ENCODE measurements around the gene GNL3. TPM values are rescaled to one million over a fixed set of nuclear protein-coding genes. Genes with fewer than 3 reads are reported as not detected.

GNL3 gene
- polyA plus RNA-seq, 3 donors from 2014 or later: 27.4 to 43.3 (median 28.0) TPM

DNA sequence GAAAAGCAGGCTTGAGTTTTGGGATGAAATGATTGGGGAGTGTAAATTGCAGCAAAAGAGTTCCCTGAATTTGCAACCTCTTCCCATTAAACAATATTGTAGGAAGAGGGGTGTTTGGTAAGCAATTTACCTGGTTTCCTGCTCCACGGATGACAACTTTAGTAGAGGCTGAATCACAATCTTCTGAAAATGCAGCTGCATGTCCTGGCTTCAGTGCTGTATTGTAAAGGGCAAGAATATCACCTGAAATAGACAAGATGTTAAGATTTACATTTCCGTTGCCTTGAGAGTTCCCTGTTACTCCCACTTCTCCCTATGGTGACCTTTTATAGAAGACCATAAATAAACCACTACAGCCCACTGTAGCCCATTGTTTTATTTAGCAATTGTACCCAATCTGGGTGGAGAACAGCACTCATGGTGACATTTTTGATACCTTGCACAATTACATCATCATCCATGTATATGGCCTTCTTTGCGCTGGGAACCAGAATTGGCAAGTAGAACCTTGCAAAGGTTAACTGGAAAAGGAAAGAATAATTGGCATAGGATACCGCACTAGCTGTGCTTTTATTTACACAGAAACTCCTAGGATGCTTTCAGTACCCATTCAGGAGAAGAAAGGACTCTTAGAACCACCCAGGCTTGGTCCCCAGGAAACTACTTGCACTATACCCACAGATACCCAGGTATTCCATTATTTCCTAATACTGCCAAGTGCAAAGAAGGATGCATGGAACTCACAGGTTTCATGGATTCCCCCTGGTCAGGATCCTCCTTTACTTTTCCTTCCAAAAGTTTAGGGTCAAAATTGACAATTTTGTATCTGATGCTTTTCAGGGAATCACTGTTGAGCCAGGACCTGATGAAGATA, 10.2 kb downstream of the GNL3 start:
- peaks cover 12 to 48% (median 36%) of the 10 kb centered on the region in 3 donors for H3K36me3 Mint-ChIP-seq
- H3K9me3 Mint-ChIP-seq: no peaks in the 10 kb centered on the region
- H3K4me1 Mint-ChIP-seq: peaks cover 24 to 30% of the 10 kb centered on the region in 2 donors
- H3K27ac Mint-ChIP-seq: peak overlapping the region in 4 of 6 donors; percentile 27 to 93 (median 48)
- no peak for DNase-seq
- H3K4me3 Mint-ChIP-seq: no peak overlapping the region
- no peaks in the 10 kb centered on the region for H3K27me3 Mint-ChIP-seq (ENCODE audit: low read depth in 3 of 3)

DNA sequence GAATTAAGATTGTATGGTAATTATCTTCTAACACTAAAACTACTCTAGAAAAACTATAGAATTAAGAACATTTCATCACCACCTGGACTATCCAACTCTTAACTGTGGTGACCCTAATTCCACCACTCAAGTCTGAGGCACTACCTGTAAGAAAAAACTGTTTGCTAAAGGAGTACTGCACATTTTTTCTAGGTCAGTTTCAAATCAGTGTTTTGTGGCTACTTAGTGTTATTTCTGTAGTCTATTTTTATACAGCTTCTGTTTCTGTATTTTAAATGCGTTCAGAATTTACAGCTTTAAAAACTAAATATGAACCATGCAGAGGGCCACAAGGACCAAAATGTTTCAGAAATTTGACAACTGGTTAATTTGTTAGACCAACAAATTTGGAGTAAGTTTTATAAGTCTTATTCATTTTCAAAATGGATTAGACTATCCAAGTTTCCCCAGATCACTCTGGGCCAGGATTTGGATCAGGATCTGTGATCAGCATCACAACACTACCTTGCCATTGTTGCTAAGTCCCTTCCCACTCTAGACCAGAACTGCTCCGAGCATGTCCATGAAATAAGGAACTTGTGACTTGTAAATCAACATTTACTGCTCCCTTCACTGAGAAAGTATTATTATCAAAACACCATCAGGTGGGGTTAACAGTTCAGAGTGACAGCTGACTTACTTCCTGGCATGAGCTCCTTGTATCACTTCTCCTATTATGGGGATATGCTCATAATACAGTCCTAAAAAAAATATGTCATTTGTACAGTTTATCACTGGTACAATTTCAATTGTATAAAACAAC, 11.2 kb downstream of the GNL3 start:
- peak overlapping the region in 5 of 6 donors; percentile 85 to 95 (median 92) for H3K27ac Mint-ChIP-seq
- no peaks in the 10 kb centered on the region for H3K9me3 Mint-ChIP-seq
- peak overlapping the region in 4 of 5 donors; percentile 67 to 79 (median 70) for H3K4me3 Mint-ChIP-seq
- H3K36me3 Mint-ChIP-seq: peaks cover 12 to 44% (median 32%) of the 10 kb centered on the region in 3 donors
- H3K4me1 Mint-ChIP-seq: peaks cover 24 to 30% of the 10 kb centered on the region in 2 donors
- DNase-seq: peak in 2 of 3 donors; percentile 31 to 34
- H3K27me3 Mint-ChIP-seq (ENCODE audit: low read depth in 3 of 3): no peaks in the 10 kb centered on the region

DNA sequence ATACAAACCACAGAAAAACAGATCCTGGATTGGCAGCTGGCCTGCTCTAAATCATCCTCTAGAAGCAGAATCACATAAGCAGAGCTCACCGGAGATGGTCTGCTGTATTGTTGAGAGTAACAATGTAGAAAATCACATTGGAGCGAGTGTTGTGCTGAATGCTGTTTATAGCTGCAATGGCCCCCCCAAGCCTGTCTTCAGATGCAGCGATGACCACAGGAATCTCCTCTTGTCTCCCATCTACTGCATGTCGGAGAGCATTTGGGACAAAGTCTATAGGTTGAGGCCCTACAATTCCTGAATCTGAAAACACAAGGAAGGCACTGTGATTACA, 11.8 kb downstream of the GNL3 start:
- Mint-ChIP-seq H3K9me3 (no peaks in the 10 kb centered on the region), H3K4me3 (peak overlapping the region in 4 of 5 donors; percentile 67 to 79 (median 70)), H3K27ac (peak overlapping the region in 5 of 6 donors; percentile 85 to 95 (median 92))

GRCh38 chr3:52703341-52703740, 17.5 kb downstream of the GNL3 start:
- Mint-ChIP-seq H3K27me3 (ENCODE audit: low read depth in 3 of 3) (peaks cover 0 to 3% (median 0%) of the 10 kb centered on the region in 3 donors), H3K4me3 (peak overlapping the region in 3 of 5 donors; percentile 30 to 36 (median 32)), H3K9me3 (no peaks in the 10 kb centered on the region), H3K27ac (peak overlapping the region in 3 of 6 donors; percentile 31 to 78 (median 42)), H3K4me1 (peaks cover 35 to 39% of the 10 kb centered on the region in 2 donors), H3K36me3 (no peaks in the 10 kb centered on the region)
- no peak for DNase-seq

More for the DNA sequence above, 11.8 kb downstream of the GNL3 start:
- peaks cover 24 to 30% of the 10 kb centered on the region in 2 donors for H3K4me1 Mint-ChIP-seq
- peaks cover 12 to 42% (median 31%) of the 10 kb centered on the region in 3 donors for H3K36me3 Mint-ChIP-seq
- H3K27me3 Mint-ChIP-seq (ENCODE audit: low read depth in 3 of 3): no peaks in the 10 kb centered on the region
- DNase-seq: no peak

- Mint-ChIP-seq H3K9me3 (no peaks in the 10 kb centered on the region), H3K27me3 (ENCODE audit: low read depth in 3 of 3) (peaks cover 0 to 3% (median 0%) of the 10 kb centered on the region in 3 donors), H3K4me3 (peak overlapping the region; percentile 93 to 95 (median 94)), H3K36me3 (no peaks in the 10 kb centered on the region), H3K27ac (peak overlapping the region; percentile 91 to 95 (median 94)), H3K4me1 (peaks cover 34 to 39% of the 10 kb centered on the region in 2 donors)
- no peak for DNase-seq
Measured at GRCh38 chr3:52704611-52705437, 19.0 kb downstream of the GNL3 start.

- peaks cover 34 to 39% of the 10 kb centered on the region in 2 donors for H3K4me1 Mint-ChIP-seq
- H3K9me3 Mint-ChIP-seq: no peaks in the 10 kb centered on the region
- peak overlapping the region; percentile 91 to 95 (median 94) for H3K27ac Mint-ChIP-seq
- H3K4me3 Mint-ChIP-seq: peak overlapping the region; percentile 93 to 95 (median 94)
- no peaks in the 10 kb centered on the region for H3K36me3 Mint-ChIP-seq
- peaks cover 0 to 3% (median 0%) of the 10 kb centered on the region in 3 donors for H3K27me3 Mint-ChIP-seq (ENCODE audit: low read depth in 3 of 3)
- DNase-seq: no peak
Measured at GRCh38 chr3:52705438-52705687, 19.5 kb downstream of the GNL3 start.

GRCh38 chr3:52705688-52706686, 20.2 kb downstream of the GNL3 start, which contains the start of the genes GLT8D1 and SPCS1:
Gene GLT8D1, minus strand, starts transcription at chr3:52705791. Its CDS starts 5,331 bp downstream, at chr3:52700460.
Gene SPCS1, plus strand, starts transcription at chr3:52706106. Its CDS starts 141 bp downstream, at chr3:52706247.
- peak; percentile 89 to 91 (median 91) for DNase-seq
- peaks cover 0 to 3% (median 0%) of the 10 kb centered on the region in 3 donors for H3K27me3 Mint-ChIP-seq (ENCODE audit: low read depth in 3 of 3)
- H3K4me1 Mint-ChIP-seq: peaks cover 34 to 39% of the 10 kb centered on the region in 2 donors
- H3K27ac Mint-ChIP-seq: peak within 1 kb of the TSS; percentile 91 to 97 (median 95)
- no peaks in the 10 kb centered on the region for H3K36me3 Mint-ChIP-seq
- no peaks in the 10 kb centered on the region for H3K9me3 Mint-ChIP-seq
- peak within 1 kb of the TSS; percentile 93 to 95 (median 94) for H3K4me3 Mint-ChIP-seq

DNA sequence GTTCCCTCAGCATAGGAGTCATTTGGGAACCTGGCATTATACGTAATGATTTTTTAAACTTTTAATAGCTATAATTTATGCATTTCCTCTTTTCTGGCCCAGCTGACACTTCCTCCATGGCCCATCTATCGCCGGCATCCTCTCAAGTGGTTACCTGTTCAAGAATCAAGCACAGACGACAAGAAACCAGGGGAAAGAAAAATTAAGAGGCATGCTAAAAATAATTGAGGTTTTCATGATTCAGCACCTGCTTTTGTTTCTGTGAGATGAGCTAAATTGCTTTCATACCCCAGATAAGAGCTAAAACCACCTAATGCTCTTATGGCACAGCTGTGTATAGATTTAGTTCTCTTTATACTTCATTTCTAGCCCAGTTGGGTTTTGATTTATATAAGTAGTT, 21.8 kb downstream of the GNL3 start:
- H3K4me1 Mint-ChIP-seq: peaks cover 34 to 39% of the 10 kb centered on the region in 2 donors
- H3K27ac Mint-ChIP-seq: peak overlapping the region in 4 of 6 donors; percentile 39 to 81 (median 51)
- DNase-seq: no peak
- H3K27me3 Mint-ChIP-seq (ENCODE audit: low read depth in 3 of 3): peaks cover 0 to 3% (median 0%) of the 10 kb centered on the region in 3 donors
- no peaks in the 10 kb centered on the region for H3K9me3 Mint-ChIP-seq
- H3K36me3 Mint-ChIP-seq: no peaks in the 10 kb centered on the region
- peak overlapping the region; percentile 47 to 67 (median 63) for H3K4me3 Mint-ChIP-seq

DNA sequence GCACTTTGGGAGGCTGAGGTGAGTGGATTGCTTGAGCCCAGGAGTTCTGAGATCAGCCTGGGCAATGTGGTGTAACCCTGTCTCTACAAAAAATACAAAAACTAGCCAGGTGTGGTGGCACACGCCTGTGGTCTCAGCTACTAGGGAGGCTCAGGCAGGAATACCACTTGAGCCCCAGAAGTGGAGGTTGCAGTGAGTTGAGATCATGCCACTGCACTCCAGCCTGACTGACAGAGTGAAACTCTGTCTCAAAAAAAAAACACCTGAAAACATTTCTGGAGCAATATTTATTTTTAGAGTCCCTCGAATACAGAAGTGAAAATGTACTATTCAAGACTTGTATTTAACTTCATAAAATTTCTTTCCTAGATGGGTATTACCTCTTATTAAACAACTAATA, 24.7 kb downstream of the GNL3 start:
- Mint-ChIP-seq H3K4me1 (peaks cover 18 to 20% of the 10 kb centered on the region in 2 donors), H3K4me3 (no peak overlapping the region), H3K27me3 (ENCODE audit: low read depth in 3 of 3) (peaks cover 0 to 4% (median 0%) of the 10 kb centered on the region in 3 donors), H3K27ac (no peak overlapping the region), H3K36me3 (no peaks in the 10 kb centered on the region), H3K9me3 (no peaks in the 10 kb centered on the region)
- no peak for DNase-seq

- Mint-ChIP-seq H3K4me3 (no peak overlapping the region), H3K4me1 (peaks cover 3 to 6% of the 10 kb centered on the region in 2 donors), H3K9me3 (no peaks in the 10 kb centered on the region), H3K27ac (peak overlapping the region in 2 of 6 donors; percentile 27 to 74), H3K27me3 (ENCODE audit: low read depth in 3 of 3) (peaks cover 0 to 2% (median 0%) of the 10 kb centered on the region in 3 donors), H3K36me3 (peaks cover 3 to 5% (median 4%) of the 10 kb centered on the region in 3 donors)
- DNase-seq: no peak
Measured at GRCh38 chr3:52712291-52713212, 26.7 kb downstream of the GNL3 start.

Measured in immature natural killer cell (primary cell).